ENCODE measurements around the gene TSPAN11.
"Not testable (repeated sequence)": the region's sequence is repeated elsewhere in the genome, so short reads cannot be mapped to it uniquely, and the experiment has no call there.

GRCh38 chr12:31012567-31012891, 86.0 kb downstream of the TSPAN11 start:
- not testable (repeated sequence) for TF ChIP-seq EZH2 (IDR thresholded peaks at IDR 0.05); POLR2AphosphoS5 (IDR thresholded peaks at IDR 0.05; ENCODE audit: borderline replicate concordance, low read depth, low read length); FOXP2 (optimal IDR thresholded peaks at IDR 0.05; ENCODE audit: control extremely low read depth, extremely low read length, insufficient read depth)
